Suprapubic skin (tissue), 4 donors: ENCODE measurements around the gene EYA2. TPM values are rescaled to one million over a fixed set of nuclear protein-coding genes. Genes with fewer than 3 reads are reported as not detected.
"Not testable (repeated sequence)": the region's sequence is repeated elsewhere in the genome, so short reads cannot be mapped to it uniquely, and the experiment has no call there.

ENCODE experiments used
- DNase-seq, 2 donors: peaks; one replicate each; pipeline ENCODE4 v3.0.0-alpha.2; 2019; ENCODE audit warnings: low spot score in 2 of 2
- H3K27ac ChIP-seq: fragments of 200-600 bp; sonication (generic); one replicate; pipeline ENCODE4 v1.5.1; 2019
- H3K27me3 ChIP-seq: fragments of 200-600 bp; sonication (generic); one replicate; pipeline ENCODE4 v1.5.1; 2019
- H3K36me3 ChIP-seq: fragments of 200-600 bp; sonication (generic); one replicate; pipeline ENCODE4 v1.5.1; 2019
- H3K4me1 ChIP-seq: fragments of 200-600 bp; sonication (generic); one replicate; pipeline ENCODE4 v1.5.1; 2019
- H3K4me3 ChIP-seq: fragments of 200-600 bp; sonication (generic); one replicate; pipeline ENCODE4 v1.5.1; 2019; ENCODE audit warnings: mild to moderate bottlenecking
- H3K9me3 ChIP-seq: fragments of 200-600 bp; sonication (generic); one replicate; pipeline ENCODE4 v1.5.1; 2019
- CTCF ChIP-seq, 2 donors: fragments of 200-600 bp in 1 of 2; fragments of 450-650 bp in 1 of 2; sonication (generic) in 1 of 2; IDR thresholded peaks; one replicate each; pipeline ENCODE4 v1.5.1; 2016 to 2019; ENCODE audit warnings: antibody characterized with exemption in 2 of 2, mild to moderate bottlenecking in 1 of 2, moderate library complexity in 1 of 2
- EP300 ChIP-seq: sonication (generic); formaldehyde crosslinking; IDR thresholded peaks from one replicate; pipeline ENCODE4 v1.6.1; 2017; ENCODE audit warnings: antibody characterized with exemption
- POLR2A ChIP-seq, 2 donors: fragments of 450-650 bp; IDR thresholded peaks; one replicate each; pipeline ENCODE4 v1.6.1; 2017; ENCODE audit warnings: antibody characterized with exemption in 2 of 2, mild to moderate bottlenecking in 2 of 2, moderate library complexity in 2 of 2
- POLR2AphosphoS5 ChIP-seq, 3 donors: sonication (generic); formaldehyde crosslinking; IDR thresholded peaks; one replicate each; pipeline ENCODE4 v1.6.1; 2017; ENCODE audit warnings: antibody characterized with exemption in 3 of 3
- WGBS: methylation state at CpG from one replicate; pipeline ENCODE4 v1.1.5; 2018; 5-methylcytosine and 5-hydroxymethylcytosine counted together
- total RNA-seq, 4 donors: library from RNA; depleted of rRNA; stranded (reverse); fragments of >200 nt; gene quantifications; one replicate each; pipeline ENCODE4 v1.1.0, GENCODE V29; 2016

Gene EYA2
- total RNA-seq, 4 donors from 2014 or later: 2.3 to 4.0 (median 3.3) TPM

GRCh38 chr20:46916258-46916603 lies 21.6 kb downstream of the EYA2 start:
- TF ChIP-seq EP300 (no peak), POLR2AphosphoS5 (IDR thresholded peaks at IDR 0.05) (no peak), POLR2A (IDR thresholded peaks at IDR 0.05) (no peak), CTCF (IDR thresholded peaks at IDR 0.05) (no peak)
- WGBS: 50% methylated on average over 1 of the region's 1 CpG
- Histone ChIP-seq H3K27me3 (no peaks in the 10 kb centered on the region), H3K9me3 (no peaks in the 10 kb centered on the region), H3K36me3 (no peaks in the 10 kb centered on the region), H3K4me3 (no peak overlapping the region), H3K4me1 (peaks cover 4% of the 10 kb centered on the region), H3K27ac (no peak overlapping the region)
- DNase-seq: no peak

GRCh38 chr20:46917155-46917554 lies 22.5 kb downstream of the EYA2 start:
- DNase-seq: no peak
- Histone ChIP-seq H3K4me1 (peaks cover 4% of the 10 kb centered on the region), H3K27me3 (no peaks in the 10 kb centered on the region), H3K36me3 (no peaks in the 10 kb centered on the region), H3K4me3 (no peak overlapping the region), H3K27ac (no peak overlapping the region), H3K9me3 (no peaks in the 10 kb centered on the region)
- WGBS: 87% methylated on average over 7 of the region's 7 CpGs
- TF ChIP-seq CTCF (IDR thresholded peaks at IDR 0.05) (no peak), POLR2A (IDR thresholded peaks at IDR 0.05) (no peak), POLR2AphosphoS5 (IDR thresholded peaks at IDR 0.05) (no peak), EP300 (no peak)

GRCh38 chr20:46920114-46920513 lies 25.5 kb downstream of the EYA2 start:
- Histone ChIP-seq H3K4me1 (peaks cover 4% of the 10 kb centered on the region), H3K9me3 (no peaks in the 10 kb centered on the region), H3K27me3 (no peaks in the 10 kb centered on the region), H3K4me3 (no peak overlapping the region), H3K27ac (no peak overlapping the region), H3K36me3 (no peaks in the 10 kb centered on the region)
- WGBS: 78% methylated on average over 6 of the region's 6 CpGs
- DNase-seq: no peak
- TF ChIP-seq CTCF (IDR thresholded peaks at IDR 0.05): no peak
- no peak for TF ChIP-seq EP300
- TF ChIP-seq POLR2A (IDR thresholded peaks at IDR 0.05): no peak

GRCh38 chr20:46922841-46923240 lies 28.2 kb downstream of the EYA2 start:
- DNase-seq, H3K27me3 ChIP-seq, H3K9me3 ChIP-seq, H3K36me3 ChIP-seq, H3K4me1 ChIP-seq, H3K27ac ChIP-seq, H3K4me3 ChIP-seq: not testable (repeated sequence)
- WGBS: 92% methylated on average over 9 of the region's 9 CpGs

- no peak for DNase-seq
- Histone ChIP-seq H3K36me3 (no peaks in the 10 kb centered on the region), H3K4me1 (peaks cover 4% of the 10 kb centered on the region), H3K4me3 (no peak overlapping the region), H3K27me3 (no peaks in the 10 kb centered on the region), H3K9me3 (no peaks in the 10 kb centered on the region), H3K27ac (no peak overlapping the region)
- TF ChIP-seq POLR2AphosphoS5 (IDR thresholded peaks at IDR 0.05) (no peak), CTCF (IDR thresholded peaks at IDR 0.05) (no peak), POLR2A (IDR thresholded peaks at IDR 0.05) (no peak), EP300 (no peak)
- 75% methylated on average over 4 of the region's 4 CpGs for WGBS
These were observed 28.9 kb downstream of the EYA2 start for GRCh38 chr20:46923550-46923949.

GRCh38 chr20:46928580-46929132 lies 34.0 kb downstream of the EYA2 start:
- Histone ChIP-seq H3K27ac (peak overlapping the region; percentile 34), H3K36me3 (no peaks in the 10 kb centered on the region), H3K9me3 (no peaks in the 10 kb centered on the region), H3K4me3 (no peak overlapping the region), H3K4me1 (peaks cover 31% of the 10 kb centered on the region), H3K27me3 (no peaks in the 10 kb centered on the region)
- no peak for DNase-seq
- WGBS: 50% methylated on average over 11 of the region's 12 CpGs
- TF ChIP-seq POLR2A (IDR thresholded peaks at IDR 0.05) (no peak), POLR2AphosphoS5 (IDR thresholded peaks at IDR 0.05) (no peak), EP300 (no peak), CTCF (IDR thresholded peaks at IDR 0.05) (no peak)
